Fibroblast of skin of right biceps (primary cell): ENCODE results near the gene TMEM141.
"Not testable (repeated sequence)": the region's sequence is repeated elsewhere in the genome, so short reads cannot be mapped to it uniquely, and the experiment has no call there.

Experiments used
- DNase-seq: peaks from one replicate; pipeline ENCODE4 v3.0.0-alpha.2; 2013

TMEM141 gene

GRCh38 chr9:136796238-136796774 is 5.2 kb downstream of the TMEM141 start, which contains the start of gene CCDC183:
CCDC183 (plus strand) TSS chr9:136796338; CDS start chr9:136796398, 60 bp downstream.
- no peak for DNase-seq

GRCh38 chr9:136796775-136797347 is 5.7 kb downstream of the TMEM141 start:
- peak; percentile 33 for DNase-seq

- DNase-seq = no peak
Observed at GRCh38 chr9:136798708-136799078, 7.5 kb downstream of the TMEM141 start.

GRCh38 chr9:136799079-136799853 is 8.1 kb downstream of the TMEM141 start:
- no peak for DNase-seq

GRCh38 chr9:136799854-136800657 is 8.9 kb downstream of the TMEM141 start:
- peak; percentile 44 for DNase-seq

- DNase-seq = no peak
Observed at GRCh38 chr9:136802321-136802720, 11.2 kb downstream of the TMEM141 start.

GRCh38 chr9:136803009-136803550 is 11.9 kb downstream of the TMEM141 start:
- not testable (repeated sequence) for DNase-seq

GRCh38 chr9:136803551-136804508 is 12.7 kb downstream of the TMEM141 start:
- DNase-seq = no peak

- DNase-seq = no peak
Observed at GRCh38 chr9:136804509-136805206, 13.5 kb downstream of the TMEM141 start.

GRCh38 chr9:136805207-136805740 is 14.1 kb downstream of the TMEM141 start:
- DNase-seq = no peak

- DNase-seq = no peak
Observed at GRCh38 chr9:136806067-136806466, 14.9 kb downstream of the TMEM141 start.

- no peak for DNase-seq
Observed at GRCh38 chr9:136806631-136807201, 15.6 kb downstream of the TMEM141 start.

- peak; percentile 70 for DNase-seq
Observed at GRCh38 chr9:136807281-136808074, 16.3 kb downstream of the TMEM141 start, which contains the start of gene RABL6. RABL6 (plus strand) TSS chr9:136807948; CDS start chr9:136808197, 249 bp downstream.

- no peak for DNase-seq
Observed at GRCh38 chr9:136808075-136808805, 17.1 kb downstream of the TMEM141 start.

GRCh38 chr9:136808806-136809158 is 17.6 kb downstream of the TMEM141 start:
- DNase-seq = peak; percentile 27

- no peak for DNase-seq
Observed at GRCh38 chr9:136814725-136815421, 23.7 kb downstream of the TMEM141 start.

GRCh38 chr9:136815422-136815782 is 24.3 kb downstream of the TMEM141 start:
- no peak for DNase-seq
